Measurements from ENCODE around the gene ARHGAP44. TPM values are rescaled to one million over a fixed set of nuclear protein-coding genes. Genes with fewer than 3 reads are reported as not detected.

The ARHGAP44 gene
- total and polyA plus RNA-seq, 2 of the 13 experiments (the other 11 are each of a cell fraction or from before 2014, with no cell fraction given), result 0.79 to 3.1 TPM

- TF ChIP-seq TCF12 (IDR thresholded peaks at IDR 0.05) (no peak), TCF12 (CRISPR knock-in tag; IDR thresholded peaks at IDR 0.05) (peak; percentile 50), SETDB1 (CRISPR knock-in tag; IDR thresholded peaks at IDR 0.05; ENCODE audit: borderline replicate concordance) (no peak), PRDM4 (CRISPR knock-in tag; IDR thresholded peaks at IDR 0.05; ENCODE audit: borderline replicate concordance) (no peak), ERF (CRISPR knock-in tag; IDR thresholded peaks at IDR 0.05) (0 out of 2 replicates have a peak, but pooled peaks have one; percentile 19), ZNF34 (CRISPR knock-in tag; IDR thresholded peaks at IDR 0.05; ENCODE audit: borderline replicate concordance) (no peak), ZIK1 (CRISPR knock-in tag; IDR thresholded peaks at IDR 0.05; ENCODE audit: borderline replicate concordance, low read depth) (no peak), POLR2G (IDR thresholded peaks at IDR 0.05; ENCODE audit: low read depth, low read length) (peak; percentile 83), ZNF777 (CRISPR knock-in tag; IDR thresholded peaks at IDR 0.05) (peak; percentile 90), ZSCAN9 (CRISPR knock-in tag; IDR thresholded peaks at IDR 0.05; ENCODE audit: borderline replicate concordance) (no peak), ZSCAN21 (CRISPR knock-in tag; IDR thresholded peaks at IDR 0.05; ENCODE audit: borderline replicate concordance) (no peak), GZF1 (CRISPR knock-in tag; IDR thresholded peaks at IDR 0.05) (no peak), ZNF841 (CRISPR knock-in tag; IDR thresholded peaks at IDR 0.05; ENCODE audit: borderline replicate concordance) (no peak), TBL1XR1 (IDR thresholded peaks at IDR 0.05; ENCODE audit: borderline replicate concordance, low read length, partially characterized antibody) (no peak), FOXM1 (CRISPR knock-in tag; IDR thresholded peaks at IDR 0.05) (no peak), SNAPC2 (CRISPR knock-in tag; IDR thresholded peaks at IDR 0.05) (0 out of 2 replicates have a peak, but pooled peaks have one; percentile 71), MTA1 (CRISPR knock-in tag; IDR thresholded peaks at IDR 0.05; ENCODE audit: borderline replicate concordance) (no peak), FOXA1 (IDR thresholded peaks at IDR 0.05) (no peak), FOXA1 (CRISPR knock-in tag; IDR thresholded peaks at IDR 0.05) (no peak), KLF9 (CRISPR knock-in tag; IDR thresholded peaks at IDR 0.05; ENCODE audit: low read depth) (no peak), ZNF432 (CRISPR knock-in tag; IDR thresholded peaks at IDR 0.05; ENCODE audit: borderline replicate concordance) (no peak)
- TF ChIP-seq, protein P1, sequence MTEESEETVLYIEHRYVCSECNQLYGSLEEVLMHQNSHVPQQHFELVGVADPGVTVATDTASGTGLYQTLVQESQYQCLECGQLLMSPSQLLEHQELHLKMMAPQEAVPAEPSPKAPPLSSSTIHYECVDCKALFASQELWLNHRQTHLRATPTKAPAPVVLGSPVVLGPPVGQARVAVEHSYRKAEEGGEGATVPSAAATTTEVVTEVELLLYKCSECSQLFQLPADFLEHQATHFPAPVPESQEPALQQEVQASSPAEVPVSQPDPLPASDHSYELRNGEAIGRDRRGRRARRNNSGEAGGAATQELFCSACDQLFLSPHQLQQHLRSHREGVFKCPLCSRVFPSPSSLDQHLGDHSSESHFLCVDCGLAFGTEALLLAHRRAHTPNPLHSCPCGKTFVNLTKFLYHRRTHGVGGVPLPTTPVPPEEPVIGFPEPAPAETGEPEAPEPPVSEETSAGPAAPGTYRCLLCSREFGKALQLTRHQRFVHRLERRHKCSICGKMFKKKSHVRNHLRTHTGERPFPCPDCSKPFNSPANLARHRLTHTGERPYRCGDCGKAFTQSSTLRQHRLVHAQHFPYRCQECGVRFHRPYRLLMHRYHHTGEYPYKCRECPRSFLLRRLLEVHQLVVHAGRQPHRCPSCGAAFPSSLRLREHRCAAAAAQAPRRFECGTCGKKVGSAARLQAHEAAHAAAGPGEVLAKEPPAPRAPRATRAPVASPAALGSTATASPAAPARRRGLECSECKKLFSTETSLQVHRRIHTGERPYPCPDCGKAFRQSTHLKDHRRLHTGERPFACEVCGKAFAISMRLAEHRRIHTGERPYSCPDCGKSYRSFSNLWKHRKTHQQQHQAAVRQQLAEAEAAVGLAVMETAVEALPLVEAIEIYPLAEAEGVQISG (CRISPR knock-in tag; IDR thresholded peaks at IDR 0.05), result peak; percentile 99
- TF ChIP-seq, protein P2, sequence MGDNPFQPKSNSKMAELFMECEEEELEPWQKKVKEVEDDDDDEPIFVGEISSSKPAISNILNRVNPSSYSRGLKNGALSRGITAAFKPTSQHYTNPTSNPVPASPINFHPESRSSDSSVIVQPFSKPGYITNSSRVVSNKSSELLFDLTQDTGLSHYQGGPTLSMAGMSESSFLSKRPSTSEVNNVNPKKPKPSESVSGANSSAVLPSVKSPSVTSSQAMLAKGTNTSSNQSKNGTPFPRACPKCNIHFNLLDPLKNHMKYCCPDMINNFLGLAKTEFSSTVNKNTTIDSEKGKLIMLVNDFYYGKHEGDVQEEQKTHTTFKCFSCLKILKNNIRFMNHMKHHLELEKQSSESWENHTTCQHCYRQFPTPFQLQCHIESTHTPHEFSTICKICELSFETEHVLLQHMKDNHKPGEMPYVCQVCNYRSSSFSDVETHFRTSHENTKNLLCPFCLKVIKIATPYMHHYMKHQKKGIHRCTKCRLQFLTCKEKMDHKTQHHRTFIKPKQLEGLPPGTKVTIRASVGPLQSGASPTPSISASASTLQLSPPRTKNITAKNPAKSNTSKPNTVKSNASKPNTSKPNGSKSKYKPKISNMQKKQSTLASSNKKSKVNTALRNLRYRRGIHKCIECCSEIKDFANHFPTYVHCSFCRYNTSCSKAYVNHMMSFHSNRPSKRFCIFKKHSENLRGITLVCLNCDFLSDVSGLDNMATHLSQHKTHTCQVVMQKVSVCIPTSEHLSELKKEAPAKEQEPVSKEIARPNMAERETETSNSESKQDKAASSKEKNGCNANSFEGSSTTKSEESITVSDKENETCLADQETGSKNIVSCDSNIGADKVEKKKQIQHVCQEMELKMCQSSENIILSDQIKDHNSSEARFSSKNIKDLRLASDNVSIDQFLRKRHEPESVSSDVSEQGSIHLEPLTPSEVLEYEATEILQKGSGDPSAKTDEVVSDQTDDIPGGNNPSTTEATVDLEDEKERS (CRISPR knock-in tag; IDR thresholded peaks at IDR 0.05), result no peak
Measured at GRCh38 chr17:13017655-13018459, 228.6 kb downstream of the ARHGAP44 start, which contains the start of gene ELAC2 (continued).

All from HepG2 (cell line).